ENCODE results near the gene TADA2B.

TADA2B gene

DNA sequence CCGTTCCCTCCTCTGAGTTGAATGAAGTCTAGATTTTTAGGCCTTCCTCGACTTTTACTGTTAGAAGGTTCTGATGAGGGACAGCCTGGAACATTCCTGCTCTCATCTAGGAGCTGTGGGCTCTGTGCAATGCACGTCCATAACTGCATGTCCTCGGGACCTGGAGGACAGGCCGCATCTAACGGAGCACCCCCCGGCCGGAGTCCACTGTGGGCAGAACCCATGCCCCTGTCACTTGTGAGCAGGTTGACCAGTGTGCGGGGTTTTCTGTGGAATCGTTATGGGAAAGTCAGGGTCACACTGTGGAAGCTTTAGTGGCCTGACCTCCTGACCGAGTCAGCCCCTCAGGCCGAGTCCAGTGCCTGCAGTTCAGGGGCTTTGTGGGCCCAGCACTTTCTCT lies 19.3 kb upstream of the TADA2B start:
- Histone ChIP-seq H3K27ac (ENCODE audit: low read length) (no peak overlapping the region), H2AFZ (ENCODE audit: low read depth, low read length) (no peak overlapping the region), H3K4me2 (ENCODE audit: low read length) (no peak overlapping the region), H3K27me3 (ENCODE audit: low read depth, low read length) (no peaks in the 10 kb centered on the region), H4K20me1 (ENCODE audit: insufficient read depth, low read length) (no peaks in the 10 kb centered on the region), H3K4me3 (ENCODE audit: low read length) (no peak overlapping the region), H3K9ac (ENCODE audit: low read length) (no peak overlapping the region), H3K36me3 (replicated peaks; ENCODE audit: low read depth, low read length) (peaks cover 7% of the 10 kb centered on the region), H3K79me2 (ENCODE audit: low read length) (no peaks in the 10 kb centered on the region), H3K4me1 (ENCODE audit: low read length) (no peaks in the 10 kb centered on the region), H3K9me3 (ENCODE audit: insufficient read depth, low read length) (no peaks in the 10 kb centered on the region)
- TF ChIP-seq, protein P1, sequence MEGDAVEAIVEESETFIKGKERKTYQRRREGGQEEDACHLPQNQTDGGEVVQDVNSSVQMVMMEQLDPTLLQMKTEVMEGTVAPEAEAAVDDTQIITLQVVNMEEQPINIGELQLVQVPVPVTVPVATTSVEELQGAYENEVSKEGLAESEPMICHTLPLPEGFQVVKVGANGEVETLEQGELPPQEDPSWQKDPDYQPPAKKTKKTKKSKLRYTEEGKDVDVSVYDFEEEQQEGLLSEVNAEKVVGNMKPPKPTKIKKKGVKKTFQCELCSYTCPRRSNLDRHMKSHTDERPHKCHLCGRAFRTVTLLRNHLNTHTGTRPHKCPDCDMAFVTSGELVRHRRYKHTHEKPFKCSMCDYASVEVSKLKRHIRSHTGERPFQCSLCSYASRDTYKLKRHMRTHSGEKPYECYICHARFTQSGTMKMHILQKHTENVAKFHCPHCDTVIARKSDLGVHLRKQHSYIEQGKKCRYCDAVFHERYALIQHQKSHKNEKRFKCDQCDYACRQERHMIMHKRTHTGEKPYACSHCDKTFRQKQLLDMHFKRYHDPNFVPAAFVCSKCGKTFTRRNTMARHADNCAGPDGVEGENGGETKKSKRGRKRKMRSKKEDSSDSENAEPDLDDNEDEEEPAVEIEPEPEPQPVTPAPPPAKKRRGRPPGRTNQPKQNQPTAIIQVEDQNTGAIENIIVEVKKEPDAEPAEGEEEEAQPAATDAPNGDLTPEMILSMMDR (IDR thresholded peaks at IDR 0.05; ENCODE audit: low read depth, low read length): no peak
- TF ChIP-seq EZH2phosphoT487 (IDR thresholded peaks at IDR 0.05; ENCODE audit: low read depth): no peak

DNA sequence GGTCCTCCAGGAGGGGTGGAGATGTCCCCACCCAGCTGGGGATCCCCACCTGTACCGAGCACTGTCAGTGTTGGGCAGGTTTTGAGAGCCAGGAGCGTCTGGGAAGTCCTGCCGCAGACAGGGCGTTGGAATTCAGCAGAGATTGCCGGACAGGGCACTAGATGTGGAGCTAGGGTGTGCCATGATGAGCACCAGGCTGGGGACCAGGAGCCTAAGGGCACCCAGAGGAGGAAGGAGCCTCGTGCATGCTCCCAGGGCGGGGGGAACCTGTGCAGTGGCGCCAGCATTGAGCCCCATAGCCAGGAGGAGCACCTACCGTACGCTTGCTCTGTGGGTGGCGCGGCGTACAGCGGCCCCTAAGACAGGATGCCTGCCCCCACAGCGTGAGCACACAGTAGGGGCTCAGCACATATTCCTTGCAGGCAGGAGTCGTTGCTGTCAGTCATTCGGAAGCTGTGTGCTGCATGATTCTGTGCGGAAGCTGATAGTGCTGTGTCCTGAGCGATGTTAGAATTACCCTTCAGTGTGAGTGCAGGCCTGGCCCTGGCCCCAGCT lies 18.8 kb upstream of the TADA2B start:
- Histone ChIP-seq H3K27ac (ENCODE audit: low read length) (no peak overlapping the region), H3K9ac (ENCODE audit: low read length) (no peak overlapping the region), H3K36me3 (replicated peaks; ENCODE audit: low read depth, low read length) (peaks cover 7% of the 10 kb centered on the region), H4K20me1 (ENCODE audit: insufficient read depth, low read length) (no peaks in the 10 kb centered on the region), H3K4me2 (ENCODE audit: low read length) (no peak overlapping the region), H3K27me3 (ENCODE audit: low read depth, low read length) (no peaks in the 10 kb centered on the region), H3K4me3 (ENCODE audit: low read length) (no peak overlapping the region), H3K9me3 (ENCODE audit: insufficient read depth, low read length) (no peaks in the 10 kb centered on the region), H3K79me2 (ENCODE audit: low read length) (no peaks in the 10 kb centered on the region), H3K4me1 (ENCODE audit: low read length) (no peaks in the 10 kb centered on the region), H2AFZ (ENCODE audit: low read depth, low read length) (no peak overlapping the region)
- TF ChIP-seq, protein P1 (IDR thresholded peaks at IDR 0.05; ENCODE audit: low read depth, low read length): no peak
- no peak for TF ChIP-seq EZH2phosphoT487 (IDR thresholded peaks at IDR 0.05; ENCODE audit: low read depth)

DNA sequence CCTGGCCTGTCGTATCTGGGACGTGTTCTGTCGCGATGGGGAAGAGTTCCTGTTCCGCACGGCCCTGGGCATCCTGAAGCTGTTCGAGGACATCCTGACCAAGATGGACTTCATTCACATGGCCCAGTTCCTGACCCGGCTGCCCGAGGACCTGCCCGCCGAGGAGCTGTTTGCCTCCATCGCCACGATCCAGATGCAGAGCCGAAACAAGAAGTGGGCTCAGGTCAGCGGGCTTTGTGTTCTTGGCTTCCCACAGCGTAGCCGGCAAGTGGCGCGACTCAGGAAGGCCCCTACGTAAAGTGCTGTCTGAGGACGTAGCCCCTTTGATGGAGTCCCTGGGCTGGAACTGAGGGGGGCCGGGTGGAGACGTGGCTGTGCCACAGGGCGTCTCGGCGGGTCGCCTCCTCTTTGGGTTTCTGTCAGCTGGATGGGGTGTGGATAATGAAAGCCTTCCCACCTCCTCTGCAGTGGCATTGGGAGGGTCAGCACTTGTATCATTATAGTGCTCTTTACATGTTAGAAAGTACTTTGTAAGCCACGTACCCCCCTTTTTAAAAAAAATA lies 18.1 kb upstream of the TADA2B start:
- Histone ChIP-seq H2AFZ (ENCODE audit: low read depth, low read length) (no peak overlapping the region), H4K20me1 (ENCODE audit: insufficient read depth, low read length) (no peaks in the 10 kb centered on the region), H3K27ac (ENCODE audit: low read length) (no peak overlapping the region), H3K4me1 (ENCODE audit: low read length) (no peaks in the 10 kb centered on the region), H3K79me2 (ENCODE audit: low read length) (no peaks in the 10 kb centered on the region), H3K9ac (ENCODE audit: low read length) (no peak overlapping the region), H3K4me3 (ENCODE audit: low read length) (no peak overlapping the region), H3K27me3 (ENCODE audit: low read depth, low read length) (no peaks in the 10 kb centered on the region), H3K9me3 (ENCODE audit: insufficient read depth, low read length) (no peaks in the 10 kb centered on the region), H3K4me2 (ENCODE audit: low read length) (no peak overlapping the region), H3K36me3 (replicated peaks; ENCODE audit: low read depth, low read length) (peaks cover 7% of the 10 kb centered on the region)
- TF ChIP-seq, protein P1 (IDR thresholded peaks at IDR 0.05; ENCODE audit: low read depth, low read length): no peak
- TF ChIP-seq EZH2phosphoT487 (IDR thresholded peaks at IDR 0.05; ENCODE audit: low read depth): no peak

DNA sequence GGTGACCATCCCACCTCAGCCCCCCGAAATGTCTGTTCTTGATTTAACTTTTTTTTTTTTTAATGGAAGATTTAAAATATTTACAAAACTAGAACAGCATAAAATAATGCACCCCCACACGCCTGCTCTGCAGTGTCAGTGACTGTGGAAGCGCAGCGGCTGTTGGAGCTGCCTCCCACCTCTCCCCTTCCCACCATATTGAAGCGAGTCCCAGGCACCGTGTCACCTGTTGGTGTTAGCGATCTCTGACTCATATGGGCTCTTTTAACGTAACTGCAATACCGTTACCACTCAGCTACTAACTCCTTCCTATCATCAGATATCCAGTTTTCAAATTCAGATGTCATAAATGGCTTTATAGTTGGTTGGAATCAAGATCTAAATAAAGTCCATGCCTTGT lies 17.1 kb upstream of the TADA2B start:
- no peaks in the 10 kb centered on the region for H3K9me3 ChIP-seq (ENCODE audit: insufficient read depth, low read length)
- H3K27ac ChIP-seq (ENCODE audit: low read length): no peak overlapping the region
- H3K9ac ChIP-seq (ENCODE audit: low read length): no peak overlapping the region
- H3K4me1 ChIP-seq (ENCODE audit: low read length): no peaks in the 10 kb centered on the region
- H3K4me2 ChIP-seq (ENCODE audit: low read length): no peak overlapping the region
- H3K36me3 ChIP-seq (replicated peaks; ENCODE audit: low read depth, low read length): peaks cover 14% of the 10 kb centered on the region
- H3K27me3 ChIP-seq (ENCODE audit: low read depth, low read length): no peaks in the 10 kb centered on the region
- no peak overlapping the region for H2AFZ ChIP-seq (ENCODE audit: low read depth, low read length)
- no peaks in the 10 kb centered on the region for H4K20me1 ChIP-seq (ENCODE audit: insufficient read depth, low read length)
- no peaks in the 10 kb centered on the region for H3K79me2 ChIP-seq (ENCODE audit: low read length)
- TF ChIP-seq EZH2phosphoT487 (IDR thresholded peaks at IDR 0.05; ENCODE audit: low read depth): no peak
- TF ChIP-seq, protein P1 (IDR thresholded peaks at IDR 0.05; ENCODE audit: low read depth, low read length): no peak
- H3K4me3 ChIP-seq (ENCODE audit: low read length): no peak overlapping the region
